ENCODE results near the gene TXNDC11. TPM values are rescaled to one million over a fixed set of nuclear protein-coding genes. Genes with fewer than 3 reads are reported as not detected.

TXNDC11 gene
- total RNA-seq, 1 experiment from 2014 or later, result 24.3 TPM

GRCh38 chr16:11750056-11750455, 7.4 kb upstream of the TXNDC11 start:
- no peaks in the 10 kb centered on the region for H3K27me3 Mint-ChIP-seq (ENCODE audit: insufficient read depth, unreplicated experiment)
- H3K4me1 Mint-ChIP-seq (ENCODE audit: low read depth, unreplicated experiment), result peaks cover 25% of the 10 kb centered on the region
- peak overlapping the region; percentile 54 for H3K27ac Mint-ChIP-seq (ENCODE audit: unreplicated experiment)
- no peaks in the 10 kb centered on the region for H3K27me3 ChIP-seq (replicated peaks; ENCODE audit: control insufficient read depth, insufficient read depth, low read length)
- intact Hi-C loops (cut with micrococcal nuclease; ENCODE audit: unreplicated experiment), result no loop called here
- peaks cover 58% of the 10 kb centered on the region for H3K36me3 Mint-ChIP-seq (ENCODE audit: insufficient read depth, unreplicated experiment)
- BruUV-seq (replicated peaks), result no TSS peak
- H3K9me3 Mint-ChIP-seq (ENCODE audit: unreplicated experiment), result no peaks in the 10 kb centered on the region
- H3K36me3 ChIP-seq (ENCODE audit: control insufficient read depth, insufficient read depth, low read length), result peaks cover 1% of the 10 kb centered on the region; the same call in 1 of the 2 replicates
- POLR2A ChIA-PET, result no interaction called here
- H3K9me3 ChIP-seq, result no peaks in the 10 kb centered on the region
- H3K4me3 Mint-ChIP-seq (ENCODE audit: unreplicated experiment), result peak overlapping the region; percentile 51
- TF ChIP-seq, protein P1, sequence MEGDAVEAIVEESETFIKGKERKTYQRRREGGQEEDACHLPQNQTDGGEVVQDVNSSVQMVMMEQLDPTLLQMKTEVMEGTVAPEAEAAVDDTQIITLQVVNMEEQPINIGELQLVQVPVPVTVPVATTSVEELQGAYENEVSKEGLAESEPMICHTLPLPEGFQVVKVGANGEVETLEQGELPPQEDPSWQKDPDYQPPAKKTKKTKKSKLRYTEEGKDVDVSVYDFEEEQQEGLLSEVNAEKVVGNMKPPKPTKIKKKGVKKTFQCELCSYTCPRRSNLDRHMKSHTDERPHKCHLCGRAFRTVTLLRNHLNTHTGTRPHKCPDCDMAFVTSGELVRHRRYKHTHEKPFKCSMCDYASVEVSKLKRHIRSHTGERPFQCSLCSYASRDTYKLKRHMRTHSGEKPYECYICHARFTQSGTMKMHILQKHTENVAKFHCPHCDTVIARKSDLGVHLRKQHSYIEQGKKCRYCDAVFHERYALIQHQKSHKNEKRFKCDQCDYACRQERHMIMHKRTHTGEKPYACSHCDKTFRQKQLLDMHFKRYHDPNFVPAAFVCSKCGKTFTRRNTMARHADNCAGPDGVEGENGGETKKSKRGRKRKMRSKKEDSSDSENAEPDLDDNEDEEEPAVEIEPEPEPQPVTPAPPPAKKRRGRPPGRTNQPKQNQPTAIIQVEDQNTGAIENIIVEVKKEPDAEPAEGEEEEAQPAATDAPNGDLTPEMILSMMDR (IDR thresholded peaks at IDR 0.05; ENCODE audit: insufficient read depth in 1 of 2, low read depth in 1 of 2, low read length in 1 of 2, severe bottlenecking in 1 of 2, unreplicated experiment in 1 of 2), result no peak
- no peak overlapping the region for H3K4me3 ChIP-seq (ENCODE audit: low read depth, low read length)
- peaks cover 33% of the 10 kb centered on the region for H3K4me1 ChIP-seq
- DNase-seq, result no peak
- CTCF ChIA-PET, result no interaction called here

- ChIA-PET CTCF (interaction anchor here (0.7 kb wide), 1 partner anchor 805 kb away, joined by 3 read pairs; no protein-coding TSS in a partner anchor), POLR2A (interaction anchor here (0.6 kb wide), 1 partner anchor 493 kb away, joined by 12 read pairs; no protein-coding TSS in a partner anchor)
- intact Hi-C loops (cut with micrococcal nuclease; ENCODE audit: unreplicated experiment), result no loop called here
- H3K9me3 ChIP-seq, result no peaks in the 10 kb centered on the region
- peaks cover 1% of the 10 kb centered on the region; the same call in 1 of the 2 replicates for H3K36me3 ChIP-seq (ENCODE audit: control insufficient read depth, insufficient read depth, low read length)
- peaks cover 48% of the 10 kb centered on the region for H3K36me3 Mint-ChIP-seq (ENCODE audit: insufficient read depth, unreplicated experiment)
- no peaks in the 10 kb centered on the region for H3K27me3 ChIP-seq (replicated peaks; ENCODE audit: control insufficient read depth, insufficient read depth, low read length)
- no TSS peak for BruUV-seq (replicated peaks)
- H3K4me1 Mint-ChIP-seq (ENCODE audit: low read depth, unreplicated experiment), result peaks cover 32% of the 10 kb centered on the region
- TF ChIP-seq, protein P1 (IDR thresholded peaks at IDR 0.05; ENCODE audit: insufficient read depth in 1 of 2, low read depth in 1 of 2, low read length in 1 of 2, severe bottlenecking in 1 of 2, unreplicated experiment in 1 of 2), result no peak
- peak overlapping the region; percentile 89 for H3K27ac Mint-ChIP-seq (ENCODE audit: unreplicated experiment)
- no peaks in the 10 kb centered on the region for H3K27me3 Mint-ChIP-seq (ENCODE audit: insufficient read depth, unreplicated experiment)
- peak overlapping the region; percentile 70 for H3K4me3 Mint-ChIP-seq (ENCODE audit: unreplicated experiment)
- peak overlapping the region; percentile 10; the same call in 1 of the 2 replicates for H3K4me3 ChIP-seq (ENCODE audit: low read depth, low read length)
- peaks cover 47% of the 10 kb centered on the region for H3K4me1 ChIP-seq
- peak; percentile 47 to 56 for DNase-seq
- H3K9me3 Mint-ChIP-seq (ENCODE audit: unreplicated experiment), result no peaks in the 10 kb centered on the region
Measured at GRCh38 chr16:11748404-11749254, 6.0 kb upstream of the TXNDC11 start.

- intact Hi-C loops (cut with micrococcal nuclease; ENCODE audit: unreplicated experiment), result no loop called here
- Mint-ChIP-seq H3K27ac (ENCODE audit: unreplicated experiment) (peak overlapping the region; percentile 89), H3K9me3 (ENCODE audit: unreplicated experiment) (no peaks in the 10 kb centered on the region), H3K27me3 (ENCODE audit: insufficient read depth, unreplicated experiment) (no peaks in the 10 kb centered on the region), H3K4me3 (ENCODE audit: unreplicated experiment) (peak overlapping the region; percentile 70), H3K36me3 (ENCODE audit: insufficient read depth, unreplicated experiment) (peaks cover 44% of the 10 kb centered on the region), H3K4me1 (ENCODE audit: low read depth, unreplicated experiment) (peaks cover 30% of the 10 kb centered on the region)
- 0 out of 2 replicates have a peak, but pooled peaks cover 1% of the 10 kb centered on the region for H3K36me3 ChIP-seq (ENCODE audit: control insufficient read depth, insufficient read depth, low read length)
- H3K4me1 ChIP-seq, result peaks cover 50% of the 10 kb centered on the region
- no peaks in the 10 kb centered on the region for H3K9me3 ChIP-seq
- TF ChIP-seq, protein P1 (IDR thresholded peaks at IDR 0.05; ENCODE audit: insufficient read depth in 1 of 2, low read depth in 1 of 2, low read length in 1 of 2, severe bottlenecking in 1 of 2, unreplicated experiment in 1 of 2), result no peak
- DNase-seq, result no peak
- POLR2A ChIA-PET, result no interaction called here
- no peaks in the 10 kb centered on the region for H3K27me3 ChIP-seq (replicated peaks; ENCODE audit: control insufficient read depth, insufficient read depth, low read length)
- 0 out of 2 replicates have a peak overlapping the region, but pooled peaks have one; percentile 18 for H3K4me3 ChIP-seq (ENCODE audit: low read depth, low read length)
- BruUV-seq (replicated peaks), result no TSS peak
- CTCF ChIA-PET, result interaction anchor here (0.7 kb wide), 1 partner anchor 804 kb away, joined by 3 read pairs; no protein-coding TSS in a partner anchor
Measured at GRCh38 chr16:11747949-11748403, 5.3 kb upstream of the TXNDC11 start.
